Measurements from ENCODE around the gene AFG3L2. TPM values are rescaled to one million over a fixed set of nuclear protein-coding genes. Genes with fewer than 3 reads are reported as not detected.

Gene AFG3L2
- total RNA-seq, 1 donor from 2014 or later = 46.7 TPM

DNA sequence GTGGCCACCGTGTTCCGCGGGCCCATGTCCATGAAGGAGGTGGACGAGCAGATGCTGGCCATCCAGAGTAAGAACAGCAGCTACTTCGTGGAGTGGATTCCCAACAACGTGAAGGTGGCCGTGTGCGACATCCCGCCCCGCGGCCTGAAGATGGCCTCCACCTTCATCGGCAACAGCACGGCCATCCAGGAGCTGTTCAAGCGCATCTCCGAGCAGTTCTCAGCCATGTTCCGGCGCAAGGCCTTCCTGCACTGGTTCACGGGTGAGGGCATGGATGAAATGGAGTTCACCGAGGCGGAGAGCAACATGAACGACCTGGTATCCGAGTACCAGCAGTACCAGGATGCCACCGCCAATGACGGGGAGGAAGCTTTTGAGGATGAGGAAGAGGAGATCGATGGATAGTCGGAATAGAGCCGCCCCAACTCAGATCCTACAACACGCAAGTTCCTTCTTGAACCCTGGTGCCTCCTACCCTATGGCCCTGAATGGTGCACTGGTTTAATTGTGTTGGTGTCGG, 51.2 kb downstream of the AFG3L2 start:
- Histone ChIP-seq H3K79me2 (ENCODE audit: insufficient read depth, low read length) (peaks cover 54% of the 10 kb centered on the region), H3K9ac (ENCODE audit: low read length) (no peak overlapping the region), H3K4me3 (ENCODE audit: insufficient read depth, low read depth, low read length) (no peak overlapping the region), H3K4me2 (ENCODE audit: low read length) (no peak overlapping the region), H3K27me3 (ENCODE audit: insufficient read depth, low read length) (no peaks in the 10 kb centered on the region), H3K9me3 (ENCODE audit: insufficient read depth, low read depth, low read length) (no peaks in the 10 kb centered on the region), H3K36me3 (ENCODE audit: insufficient read depth, low read length) (peaks cover 36% of the 10 kb centered on the region), H3K4me1 (ENCODE audit: insufficient read depth, low read length) (peaks cover 3% of the 10 kb centered on the region), H3K27ac (ENCODE audit: low read depth, low read length) (no peak overlapping the region), H4K20me1 (ENCODE audit: insufficient read depth, low read length) (peaks cover 88% of the 10 kb centered on the region), H2AFZ (ENCODE audit: low read depth, low read length) (no peak overlapping the region)
- H3K9me3 Mint-ChIP-seq (ENCODE audit: unreplicated experiment) = no peaks in the 10 kb centered on the region
- no peak for FAIRE-seq
- no peak for DNase-seq (ENCODE audit: low read depth)
- TF ChIP-seq, protein P1, sequence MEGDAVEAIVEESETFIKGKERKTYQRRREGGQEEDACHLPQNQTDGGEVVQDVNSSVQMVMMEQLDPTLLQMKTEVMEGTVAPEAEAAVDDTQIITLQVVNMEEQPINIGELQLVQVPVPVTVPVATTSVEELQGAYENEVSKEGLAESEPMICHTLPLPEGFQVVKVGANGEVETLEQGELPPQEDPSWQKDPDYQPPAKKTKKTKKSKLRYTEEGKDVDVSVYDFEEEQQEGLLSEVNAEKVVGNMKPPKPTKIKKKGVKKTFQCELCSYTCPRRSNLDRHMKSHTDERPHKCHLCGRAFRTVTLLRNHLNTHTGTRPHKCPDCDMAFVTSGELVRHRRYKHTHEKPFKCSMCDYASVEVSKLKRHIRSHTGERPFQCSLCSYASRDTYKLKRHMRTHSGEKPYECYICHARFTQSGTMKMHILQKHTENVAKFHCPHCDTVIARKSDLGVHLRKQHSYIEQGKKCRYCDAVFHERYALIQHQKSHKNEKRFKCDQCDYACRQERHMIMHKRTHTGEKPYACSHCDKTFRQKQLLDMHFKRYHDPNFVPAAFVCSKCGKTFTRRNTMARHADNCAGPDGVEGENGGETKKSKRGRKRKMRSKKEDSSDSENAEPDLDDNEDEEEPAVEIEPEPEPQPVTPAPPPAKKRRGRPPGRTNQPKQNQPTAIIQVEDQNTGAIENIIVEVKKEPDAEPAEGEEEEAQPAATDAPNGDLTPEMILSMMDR (IDR thresholded peaks at IDR 0.05; ENCODE audit: insufficient read depth, low read depth, low read length) = no peak
- no peak for TF ChIP-seq EZH2 (IDR thresholded peaks at IDR 0.05; ENCODE audit: insufficient read depth, low read length)
- peaks cover 21% of the 10 kb centered on the region for H3K4me1 Mint-ChIP-seq (ENCODE audit: low read depth, unreplicated experiment)
- peak overlapping the region; percentile 16 for H3K27ac Mint-ChIP-seq (ENCODE audit: unreplicated experiment)
- H3K27me3 Mint-ChIP-seq (ENCODE audit: low read depth, unreplicated experiment) = no peaks in the 10 kb centered on the region
- H3K4me3 Mint-ChIP-seq (ENCODE audit: unreplicated experiment) = no peak overlapping the region
- H3K36me3 Mint-ChIP-seq (ENCODE audit: low read depth, unreplicated experiment) = peaks cover 19% of the 10 kb centered on the region

DNA sequence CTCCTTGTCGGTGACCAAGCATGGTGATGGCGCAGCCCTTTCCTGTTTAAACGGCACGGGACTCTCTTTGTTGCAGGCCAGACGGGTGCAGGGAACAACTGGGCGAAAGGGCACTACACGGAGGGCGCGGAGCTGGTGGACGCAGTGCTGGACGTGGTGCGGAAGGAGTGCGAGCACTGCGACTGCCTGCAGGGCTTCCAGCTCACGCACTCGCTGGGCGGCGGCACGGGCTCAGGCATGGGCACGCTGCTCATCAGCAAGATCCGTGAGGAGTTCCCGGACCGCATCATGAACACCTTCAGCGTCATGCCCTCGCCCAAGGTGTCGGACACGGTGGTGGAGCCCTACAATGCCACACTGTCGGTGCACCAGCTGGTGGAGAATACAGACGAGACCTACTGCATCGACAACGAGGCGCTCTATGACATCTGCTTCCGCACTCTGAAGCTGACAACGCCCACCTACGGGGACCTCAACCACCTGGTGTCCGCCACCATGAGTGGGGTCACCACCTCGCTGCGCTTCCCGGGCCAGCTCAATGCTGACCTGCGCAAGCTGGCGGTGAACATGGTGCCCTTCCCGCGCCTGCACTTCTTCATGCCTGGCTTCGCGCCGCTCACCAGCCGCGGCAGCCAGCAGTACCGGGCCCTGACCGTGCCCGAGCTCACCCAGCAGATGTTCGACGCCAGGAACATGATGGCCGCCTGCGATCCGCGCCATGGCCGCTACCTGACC, 51.9 kb downstream of the AFG3L2 start:
- no peak for TF ChIP-seq EZH2 (IDR thresholded peaks at IDR 0.05; ENCODE audit: insufficient read depth, low read length)
- peaks cover 60% of the 10 kb centered on the region for H3K79me2 ChIP-seq (ENCODE audit: insufficient read depth, low read length)
- H4K20me1 ChIP-seq (ENCODE audit: insufficient read depth, low read length) = peaks cover 91% of the 10 kb centered on the region

DNA sequence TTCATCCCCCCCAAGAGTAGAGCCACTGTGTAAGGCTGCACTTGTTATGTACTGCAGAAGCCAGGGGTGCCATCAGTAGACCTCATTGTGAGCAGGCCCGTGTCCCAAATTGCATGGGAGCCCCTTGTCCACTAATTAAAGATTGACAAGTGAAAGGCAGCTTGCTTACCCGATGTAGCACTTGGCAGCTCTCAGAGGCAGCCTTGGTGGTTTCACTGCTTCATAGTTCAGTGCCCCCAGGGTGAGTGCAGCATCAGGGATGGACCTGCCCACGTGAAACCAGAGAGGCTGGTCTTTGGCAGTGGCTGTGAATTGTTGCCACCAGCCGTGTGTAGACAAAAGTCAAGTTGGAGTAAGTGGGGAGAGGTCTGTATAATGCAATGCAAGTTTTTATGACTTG, 55.7 kb downstream of the AFG3L2 start:
- FAIRE-seq (no peak), DNase-seq (ENCODE audit: low read depth) (no peak)
- no peak overlapping the region for H3K4me3 ChIP-seq (ENCODE audit: insufficient read depth, low read depth, low read length)
- no peak overlapping the region for H3K27ac ChIP-seq (ENCODE audit: low read depth, low read length)
- Mint-ChIP-seq H3K27me3 (ENCODE audit: low read depth, unreplicated experiment) (no peaks in the 10 kb centered on the region), H3K9me3 (ENCODE audit: unreplicated experiment) (no peaks in the 10 kb centered on the region), H3K4me3 (ENCODE audit: unreplicated experiment) (no peak overlapping the region), H3K4me1 (ENCODE audit: low read depth, unreplicated experiment) (peaks cover 34% of the 10 kb centered on the region), H3K27ac (ENCODE audit: unreplicated experiment) (no peak overlapping the region), H3K36me3 (ENCODE audit: low read depth, unreplicated experiment) (peaks cover 13% of the 10 kb centered on the region)
- no peak overlapping the region for H3K9ac ChIP-seq (ENCODE audit: low read length)
- H3K4me2 ChIP-seq (ENCODE audit: low read length) = no peak overlapping the region
- no peaks in the 10 kb centered on the region for H3K27me3 ChIP-seq (ENCODE audit: insufficient read depth, low read length)
- TF ChIP-seq, protein P1 (IDR thresholded peaks at IDR 0.05; ENCODE audit: insufficient read depth, low read depth, low read length) = no peak
- TF ChIP-seq EZH2 (IDR thresholded peaks at IDR 0.05; ENCODE audit: insufficient read depth, low read length) = no peak
- H4K20me1 ChIP-seq (ENCODE audit: insufficient read depth, low read length) = peaks cover 89% of the 10 kb centered on the region
- H3K9me3 ChIP-seq (ENCODE audit: insufficient read depth, low read depth, low read length) = no peaks in the 10 kb centered on the region
- H3K79me2 ChIP-seq (ENCODE audit: insufficient read depth, low read length) = peaks cover 89% of the 10 kb centered on the region
- H3K4me1 ChIP-seq (ENCODE audit: insufficient read depth, low read length) = no peaks in the 10 kb centered on the region
- no peak overlapping the region for H2AFZ ChIP-seq (ENCODE audit: low read depth, low read length)
- peaks cover 51% of the 10 kb centered on the region for H3K36me3 ChIP-seq (ENCODE audit: insufficient read depth, low read length)

More for the DNA sequence above, 51.9 kb downstream of the AFG3L2 start:
- Mint-ChIP-seq H3K4me1 (ENCODE audit: low read depth, unreplicated experiment) (peaks cover 26% of the 10 kb centered on the region), H3K27ac (ENCODE audit: unreplicated experiment) (peak overlapping the region; percentile 66), H3K9me3 (ENCODE audit: unreplicated experiment) (no peaks in the 10 kb centered on the region), H3K4me3 (ENCODE audit: unreplicated experiment) (no peak overlapping the region), H3K36me3 (ENCODE audit: low read depth, unreplicated experiment) (peaks cover 20% of the 10 kb centered on the region), H3K27me3 (ENCODE audit: low read depth, unreplicated experiment) (no peaks in the 10 kb centered on the region)
- DNase-seq (ENCODE audit: low read depth) = no peak
- Histone ChIP-seq H3K27ac (ENCODE audit: low read depth, low read length) (no peak overlapping the region), H3K4me1 (ENCODE audit: insufficient read depth, low read length) (peaks cover 3% of the 10 kb centered on the region), H3K27me3 (ENCODE audit: insufficient read depth, low read length) (no peaks in the 10 kb centered on the region), H3K4me3 (ENCODE audit: insufficient read depth, low read depth, low read length) (no peak overlapping the region), H3K4me2 (ENCODE audit: low read length) (no peak overlapping the region), H3K9me3 (ENCODE audit: insufficient read depth, low read depth, low read length) (no peaks in the 10 kb centered on the region), H3K9ac (ENCODE audit: low read length) (no peak overlapping the region), H2AFZ (ENCODE audit: low read depth, low read length) (no peak overlapping the region), H3K36me3 (ENCODE audit: insufficient read depth, low read length) (peaks cover 41% of the 10 kb centered on the region)
- no peak for FAIRE-seq

All from astrocyte (in vitro differentiated cells and primary cell).